Effector memory CD8-positive, alpha-beta T cell (primary cell): ENCODE results near the gene SPINK5.
"Not testable (repeated sequence)": the region's sequence is repeated elsewhere in the genome, so short reads cannot be mapped to it uniquely, and the experiment has no call there.

Source experiments
- ATAC-seq: fragments of 150-1000 bp; cut with Tn5 transposase; replicated peaks from 2 replicates; pipeline ENCODE4 v1.10.0; 2021; ENCODE audit warnings: mild to moderate bottlenecking, moderate library complexity
- DNase-seq, 3 experiments: peaks; one replicate each; pipeline ENCODE4 v3.0.0; 2021
- H3K27ac Mint-ChIP-seq, 2 donors: one replicate each; pipeline ENCODE4 v1.8.0; 2022; ENCODE audit warnings: mild to moderate bottlenecking in 2 of 2, mixed read lengths in 2 of 2, moderate library complexity in 2 of 2
- H3K27me3 Mint-ChIP-seq, 2 donors: one replicate each; pipeline ENCODE4 v1.8.0; 2022; ENCODE audit warnings: mixed read lengths in 2 of 2
- H3K36me3 Mint-ChIP-seq: one replicate; pipeline ENCODE4 v1.8.0; 2022; ENCODE audit warnings: mild to moderate bottlenecking, moderate library complexity, mixed read lengths; ENCODE audit not compliant: insufficient read depth
- H3K4me1 Mint-ChIP-seq, 2 donors: one replicate each; pipeline ENCODE4 v1.8.0; 2022; ENCODE audit warnings: low read depth in 2 of 2, mixed read lengths in 2 of 2
- H3K4me3 Mint-ChIP-seq, 2 donors: one replicate each; pipeline ENCODE4 v1.8.0; 2022; ENCODE audit warnings: mild to moderate bottlenecking in 2 of 2, mixed read lengths in 2 of 2, moderate library complexity in 2 of 2
- H3K9me3 Mint-ChIP-seq, 2 donors: one replicate each; pipeline ENCODE4 v1.8.0; 2022; ENCODE audit warnings: mixed read lengths in 2 of 2
- total RNA-seq, 9 experiments: gene quantifications; one replicate each; lab custom pipeline; 2026; lab: John Stamatoyannopoulos, UW

The SPINK5 gene
- total RNA-seq, result 0 to 0.10 (median 0) reads per million in 9 experiments

GRCh38 chr5:148063861-148064260 lies at the start of gene SPINK5:
TSS of gene SPINK5 (plus strand) at chr5:148063980. CDS start at chr5:148064045, 65 bp downstream.
- no peak within 1 kb of the TSS for H3K27ac Mint-ChIP-seq
- H3K4me3 Mint-ChIP-seq, result no peak within 1 kb of the TSS
- H3K36me3 Mint-ChIP-seq, result no peaks in the 10 kb centered on the region
- H3K27me3 Mint-ChIP-seq, result no peaks in the 10 kb centered on the region
- DNase-seq, result no peak
- H3K4me1 Mint-ChIP-seq, result no peaks in the 10 kb centered on the region
- H3K9me3 Mint-ChIP-seq, result no peaks in the 10 kb centered on the region
- no peak for ATAC-seq

- no peak for DNase-seq
- H3K36me3 Mint-ChIP-seq, result peaks cover 2% of the 10 kb centered on the region
- no peak for ATAC-seq
These were observed 49.5 kb upstream of the SPINK5 start for GRCh38 chr5:148014276-148014675.

GRCh38 chr5:148020257-148020988 lies 43.4 kb upstream of the SPINK5 start:
- no peaks in the 10 kb centered on the region for H3K27me3 Mint-ChIP-seq
- H3K4me1 Mint-ChIP-seq, result no peaks in the 10 kb centered on the region
- ATAC-seq (no peak), DNase-seq (no peak)
- no peak overlapping the region for H3K27ac Mint-ChIP-seq
- no peak overlapping the region for H3K4me3 Mint-ChIP-seq
- peaks cover 2% of the 10 kb centered on the region for H3K36me3 Mint-ChIP-seq
- peaks cover 0 to 3% of the 10 kb centered on the region in 2 donors for H3K9me3 Mint-ChIP-seq

More at GRCh38 chr5:148014276-148014675, 49.5 kb upstream of the SPINK5 start:
- Mint-ChIP-seq H3K9me3 (no peaks in the 10 kb centered on the region), H3K27me3 (no peaks in the 10 kb centered on the region), H3K4me1 (no peaks in the 10 kb centered on the region), H3K27ac (no peak overlapping the region), H3K4me3 (no peak overlapping the region)

- Mint-ChIP-seq H3K4me1 (no peaks in the 10 kb centered on the region), H3K27me3 (no peaks in the 10 kb centered on the region), H3K4me3 (no peak overlapping the region), H3K27ac (no peak overlapping the region), H3K36me3 (no peaks in the 10 kb centered on the region), H3K9me3 (no peaks in the 10 kb centered on the region)
- DNase-seq (no peak), ATAC-seq (no peak)
These were observed 36.3 kb upstream of the SPINK5 start for GRCh38 chr5:148027505-148027904.

- Mint-ChIP-seq H3K9me3 (no peaks in the 10 kb centered on the region), H3K27me3 (no peaks in the 10 kb centered on the region), H3K4me3 (no peak overlapping the region), H3K36me3 (no peaks in the 10 kb centered on the region), H3K4me1 (no peaks in the 10 kb centered on the region), H3K27ac (no peak overlapping the region)
- ATAC-seq (no peak), DNase-seq (no peak)
These were observed 34.6 kb upstream of the SPINK5 start for GRCh38 chr5:148029131-148029530.

GRCh38 chr5:148033134-148033533 lies 30.6 kb upstream of the SPINK5 start:
- H3K27me3 Mint-ChIP-seq, result no peaks in the 10 kb centered on the region
- H3K27ac Mint-ChIP-seq, result no peak overlapping the region
- H3K36me3 Mint-ChIP-seq, result no peaks in the 10 kb centered on the region

GRCh38 chr5:148035676-148036075 lies 28.1 kb upstream of the SPINK5 start:
- no peak overlapping the region for H3K27ac Mint-ChIP-seq
- H3K4me1 Mint-ChIP-seq, result no peaks in the 10 kb centered on the region
- no peak for DNase-seq
- ATAC-seq, result no peak
- H3K27me3 Mint-ChIP-seq, result no peaks in the 10 kb centered on the region
- H3K36me3 Mint-ChIP-seq, result no peaks in the 10 kb centered on the region
- no peak overlapping the region for H3K4me3 Mint-ChIP-seq
- H3K9me3 Mint-ChIP-seq, result no peaks in the 10 kb centered on the region

More at GRCh38 chr5:148033134-148033533, 30.6 kb upstream of the SPINK5 start:
- Mint-ChIP-seq H3K9me3 (no peaks in the 10 kb centered on the region), H3K4me3 (no peak overlapping the region), H3K4me1 (no peaks in the 10 kb centered on the region)
- ATAC-seq (no peak), DNase-seq (no peak)

GRCh38 chr5:148042881-148043280 lies 20.9 kb upstream of the SPINK5 start:
- Mint-ChIP-seq H3K4me3 (no peak overlapping the region), H3K27me3 (no peaks in the 10 kb centered on the region), H3K27ac (no peak overlapping the region), H3K4me1 (no peaks in the 10 kb centered on the region), H3K36me3 (no peaks in the 10 kb centered on the region), H3K9me3 (peaks cover 2 to 3% of the 10 kb centered on the region in 2 donors)
- ATAC-seq (no peak), DNase-seq (no peak)

- Mint-ChIP-seq H3K4me3 (no peak overlapping the region), H3K27me3 (no peaks in the 10 kb centered on the region), H3K4me1 (no peaks in the 10 kb centered on the region), H3K9me3 (peaks cover 5 to 6% of the 10 kb centered on the region in 2 donors), H3K36me3 (no peaks in the 10 kb centered on the region), H3K27ac (no peak overlapping the region)
- DNase-seq, result no peak
- no peak for ATAC-seq
These were observed 20.1 kb upstream of the SPINK5 start for GRCh38 chr5:148043705-148044104.

- H3K36me3 Mint-ChIP-seq, H3K4me1 Mint-ChIP-seq, H3K27ac Mint-ChIP-seq, H3K27me3 Mint-ChIP-seq, ATAC-seq, H3K4me3 Mint-ChIP-seq, DNase-seq: not testable (repeated sequence)
- peaks cover 4 to 21% of the 10 kb centered on the region in 2 donors for H3K9me3 Mint-ChIP-seq
These were observed 8.6 kb upstream of the SPINK5 start for GRCh38 chr5:148055160-148055559.

- Mint-ChIP-seq H3K9me3 (peaks cover 3 to 10% of the 10 kb centered on the region in 2 donors), H3K27me3 (no peaks in the 10 kb centered on the region), H3K4me3 (no peak overlapping the region), H3K36me3 (no peaks in the 10 kb centered on the region), H3K27ac (no peak overlapping the region), H3K4me1 (no peaks in the 10 kb centered on the region)
- no peak for DNase-seq
- ATAC-seq, result no peak
These were observed 3.5 kb upstream of the SPINK5 start for GRCh38 chr5:148060309-148060708.

- no peaks in the 10 kb centered on the region for H3K27me3 Mint-ChIP-seq
- no peak overlapping the region for H3K27ac Mint-ChIP-seq
- H3K36me3 Mint-ChIP-seq, result no peaks in the 10 kb centered on the region
- H3K9me3 Mint-ChIP-seq, result peaks cover 0 to 7% of the 10 kb centered on the region in 2 donors
- H3K4me3 Mint-ChIP-seq, result no peak overlapping the region
- H3K4me1 Mint-ChIP-seq, result no peaks in the 10 kb centered on the region
- ATAC-seq, result no peak
- no peak for DNase-seq
These were observed 2.9 kb upstream of the SPINK5 start for GRCh38 chr5:148060881-148061280.

- Mint-ChIP-seq H3K27ac (no peak overlapping the region), H3K36me3 (no peaks in the 10 kb centered on the region), H3K4me3 (no peak overlapping the region), H3K9me3 (no peaks in the 10 kb centered on the region), H3K4me1 (no peaks in the 10 kb centered on the region), H3K27me3 (no peaks in the 10 kb centered on the region)
- DNase-seq, result no peak
- no peak for ATAC-seq
These were observed 6.8 kb downstream of the SPINK5 start for GRCh38 chr5:148070621-148071020.

GRCh38 chr5:148072207-148072606 lies 8.4 kb downstream of the SPINK5 start:
- H3K4me3 Mint-ChIP-seq, result no peak overlapping the region
- H3K27me3 Mint-ChIP-seq, result no peaks in the 10 kb centered on the region
- no peak overlapping the region for H3K27ac Mint-ChIP-seq

More at GRCh38 chr5:148072207-148072606, 8.4 kb downstream of the SPINK5 start:
- no peak for DNase-seq
- no peaks in the 10 kb centered on the region for H3K4me1 Mint-ChIP-seq
- H3K9me3 Mint-ChIP-seq, result peaks cover 0 to 2% of the 10 kb centered on the region in 2 donors
- no peaks in the 10 kb centered on the region for H3K36me3 Mint-ChIP-seq
- no peak for ATAC-seq
